DND-41 (cell line): ENCODE measurements around the gene CYP2U1.

ENCODE experiments used
- ATAC-seq: fragments of 200-7000 bp; cut with Tn5 transposase; 3 replicates; pipeline ENCODE4 v1.9.1; 2021; ENCODE audit warnings: low read depth; ENCODE audit not compliant: insufficient read depth
- DNase-seq: peaks from one replicate; pipeline ENCODE4 v3.0.0-alpha.2; 2020
- H2AFZ ChIP-seq: 2 replicates; pipeline ENCODE4 v1.6.0; 2012; ENCODE audit warnings: low read depth, low read length
- H3K27ac ChIP-seq: 2 replicates; pipeline ENCODE4 v1.5.1; 2012; ENCODE audit warnings: low read length, inconsistent platforms
- H3K27me3 ChIP-seq: fragments of 200-600 bp; sonication (generic); 2 replicates; pipeline ENCODE4 v1.6.0; 2012; ENCODE audit warnings: low read length, mild to moderate bottlenecking, inconsistent platforms; ENCODE audit not compliant: insufficient read depth, poor library complexity
- H3K36me3 ChIP-seq: 2 replicates; pipeline ENCODE4 v1.5.1; 2012; ENCODE audit warnings: low read length, inconsistent platforms; ENCODE audit not compliant: insufficient read depth
- H3K4me1 ChIP-seq: 2 replicates; pipeline ENCODE4 v1.5.1; 2012; ENCODE audit warnings: mild to moderate bottlenecking, low read length; ENCODE audit not compliant: insufficient read depth
- H3K4me2 ChIP-seq: 2 replicates; pipeline ENCODE4 v1.6.0; 2012; ENCODE audit warnings: mild to moderate bottlenecking, moderate library complexity, low read length, inconsistent platforms; ENCODE audit not compliant: insufficient read depth
- H3K4me3 ChIP-seq, 2 experiments: fragments of 200-600 bp in 1 of 2; shearing (Covaris generic) in 1 of 2; 2 replicates each; pipeline ENCODE4 v1.5.1; 2012 to 2016; ENCODE audit warnings: inconsistent platforms in 2 of 2, low read length in 2 of 2, mild to moderate bottlenecking in 2 of 2, low read depth in 1 of 2, moderate library complexity in 1 of 2
- H3K79me2 ChIP-seq: 2 replicates; pipeline ENCODE4 v1.6.0; 2012; ENCODE audit warnings: low read length, inconsistent platforms; ENCODE audit not compliant: insufficient read depth
- H3K9ac ChIP-seq: 2 replicates; pipeline ENCODE4 v1.6.0; 2012; ENCODE audit warnings: low read depth, mild to moderate bottlenecking, inconsistent platforms, low read length, moderate library complexity
- H3K9me3 ChIP-seq: 2 replicates; pipeline ENCODE4 v1.5.1; 2012; ENCODE audit warnings: low read length, moderate library complexity, mild to moderate bottlenecking, inconsistent platforms; ENCODE audit not compliant: insufficient read depth, severe bottlenecking
- H4K20me1 ChIP-seq: 2 replicates; pipeline ENCODE4 v1.6.0; 2012; ENCODE audit warnings: low read length; ENCODE audit not compliant: insufficient read depth
- CTCF ChIP-seq: IDR thresholded peaks from 2 replicates; pipeline ENCODE4 v1.5.1; 2012; ENCODE audit warnings: borderline replicate concordance, low read length, moderate library complexity, mild to moderate bottlenecking; ENCODE audit not compliant: poor library complexity, severe bottlenecking; ENCODE audit errors: extremely low read depth
- EZH2 ChIP-seq: IDR thresholded peaks from 3 replicates; pipeline ENCODE4 v1.6.1; 2012; ENCODE audit warnings: borderline replicate concordance, low read depth, mild to moderate bottlenecking, moderate library complexity, low read length, inconsistent platforms; ENCODE audit not compliant: severe bottlenecking

Gene CYP2U1

GRCh38 chr4:108001540-108002135 is 70.3 kb downstream of the CYP2U1 start:
- no peak overlapping the region for H3K9ac ChIP-seq
- no peak for TF ChIP-seq CTCF
- TF ChIP-seq EZH2 = no peak

More at GRCh38 chr4:108001540-108002135, 70.3 kb downstream of the CYP2U1 start:
- Histone ChIP-seq H2AFZ (no peak overlapping the region), H3K27ac (no peak overlapping the region), H4K20me1 (peaks cover 9% of the 10 kb centered on the region), H3K27me3 (no peaks in the 10 kb centered on the region), H3K36me3 (peaks cover 28% of the 10 kb centered on the region), H3K79me2 (peaks cover 69% of the 10 kb centered on the region), H3K9me3 (no peaks in the 10 kb centered on the region), H3K4me1 (peaks cover 30% of the 10 kb centered on the region), H3K4me3 (no peak overlapping the region), H3K4me2 (no peak overlapping the region)
- ATAC-seq (no peak), DNase-seq (no peak)
